Smooth muscle cell of bladder (primary cell): ENCODE data around the gene HSPBP1. TPM values are rescaled to one million over a fixed set of nuclear protein-coding genes. Genes with fewer than 3 reads are reported as not detected.

ENCODE experiments used
- total RNA-seq: library from RNA; depleted of rRNA; stranded (reverse); fragments of >200 nt; gene quantifications from 2 replicates; pipeline ENCODE4 v1.2.3, GENCODE V29; 2014

Gene HSPBP1, protein sequence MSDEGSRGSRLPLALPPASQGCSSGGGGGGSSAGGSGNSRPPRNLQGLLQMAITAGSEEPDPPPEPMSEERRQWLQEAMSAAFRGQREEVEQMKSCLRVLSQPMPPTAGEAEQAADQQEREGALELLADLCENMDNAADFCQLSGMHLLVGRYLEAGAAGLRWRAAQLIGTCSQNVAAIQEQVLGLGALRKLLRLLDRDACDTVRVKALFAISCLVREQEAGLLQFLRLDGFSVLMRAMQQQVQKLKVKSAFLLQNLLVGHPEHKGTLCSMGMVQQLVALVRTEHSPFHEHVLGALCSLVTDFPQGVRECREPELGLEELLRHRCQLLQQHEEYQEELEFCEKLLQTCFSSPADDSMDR
- total RNA-seq, result 18.1 and 19.1 TPM in 2 replicates

DNA sequence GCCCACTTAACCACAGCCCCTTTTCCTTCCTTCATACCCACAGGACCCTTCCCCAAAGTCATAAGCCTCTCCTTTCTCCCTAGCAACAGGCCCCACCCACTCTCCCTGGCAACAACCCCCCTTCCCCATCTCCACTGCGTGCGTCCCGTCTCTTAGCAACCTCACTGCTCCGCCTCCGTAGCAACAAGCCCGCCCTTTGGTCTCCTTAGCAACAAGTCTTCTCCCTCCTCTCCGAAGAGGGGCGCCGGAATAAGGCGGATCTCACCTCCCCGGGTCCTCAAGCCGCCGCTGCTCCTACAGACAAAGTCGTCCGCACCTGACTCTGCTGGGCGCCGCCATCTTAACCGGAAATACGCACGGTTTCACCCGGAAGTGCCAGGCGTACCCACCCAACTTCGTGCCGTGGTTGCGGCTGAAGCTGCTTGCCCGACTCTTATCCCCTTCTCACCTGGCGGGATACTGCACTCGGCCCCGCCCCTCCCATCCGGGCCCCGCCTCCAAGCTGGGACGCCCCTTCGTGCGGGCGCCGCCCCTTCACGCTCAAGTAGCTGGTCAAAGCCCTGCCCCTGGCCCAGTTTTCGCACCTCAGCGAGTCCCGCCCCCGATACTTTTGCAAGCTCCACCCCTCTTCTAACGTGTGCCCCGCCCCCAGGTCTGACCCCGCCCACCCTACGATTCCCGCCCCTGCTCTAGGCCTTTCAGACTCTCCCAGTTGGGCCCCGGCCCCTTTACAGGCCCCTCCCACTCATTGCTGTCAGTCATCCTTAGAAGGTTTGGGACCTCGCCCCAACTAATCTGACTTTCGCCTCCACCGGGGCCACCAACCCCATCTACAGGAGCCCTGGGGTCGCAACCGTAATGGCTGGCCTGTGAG is at the start of gene HSPBP1:
Gene HSPBP1 (minus strand): TSS at position 341 of the 874 bp plus-strand sequence. CDS start 502 bp downstream, outside the sequence.

DNA sequence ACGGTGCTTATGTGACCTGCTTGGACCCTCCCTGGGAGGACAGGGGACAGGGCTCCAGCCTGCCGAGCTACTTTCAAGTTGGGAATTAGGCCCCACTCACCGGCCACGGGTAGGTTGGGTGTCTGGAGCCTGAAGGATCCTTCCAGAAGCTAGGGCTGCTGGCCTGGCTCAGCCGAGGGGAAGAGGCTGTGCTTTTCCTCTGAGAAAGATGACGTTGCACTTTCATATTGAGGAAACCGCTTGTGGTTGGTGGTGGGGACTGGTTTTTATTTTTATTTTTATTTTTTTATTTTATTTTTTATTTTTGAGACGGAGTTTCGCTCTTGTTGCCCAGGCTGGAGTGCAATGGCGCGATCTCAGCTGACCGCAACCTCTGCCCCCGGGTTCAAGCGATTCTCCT is 45.3 kb upstream of the HSPBP1 start, which contains the start of gene TMEM150B:
Gene TMEM150B (minus strand): TSS at position 170 of the 400 bp plus-strand sequence. CDS start 4,305 bp downstream, outside the sequence.

DNA sequence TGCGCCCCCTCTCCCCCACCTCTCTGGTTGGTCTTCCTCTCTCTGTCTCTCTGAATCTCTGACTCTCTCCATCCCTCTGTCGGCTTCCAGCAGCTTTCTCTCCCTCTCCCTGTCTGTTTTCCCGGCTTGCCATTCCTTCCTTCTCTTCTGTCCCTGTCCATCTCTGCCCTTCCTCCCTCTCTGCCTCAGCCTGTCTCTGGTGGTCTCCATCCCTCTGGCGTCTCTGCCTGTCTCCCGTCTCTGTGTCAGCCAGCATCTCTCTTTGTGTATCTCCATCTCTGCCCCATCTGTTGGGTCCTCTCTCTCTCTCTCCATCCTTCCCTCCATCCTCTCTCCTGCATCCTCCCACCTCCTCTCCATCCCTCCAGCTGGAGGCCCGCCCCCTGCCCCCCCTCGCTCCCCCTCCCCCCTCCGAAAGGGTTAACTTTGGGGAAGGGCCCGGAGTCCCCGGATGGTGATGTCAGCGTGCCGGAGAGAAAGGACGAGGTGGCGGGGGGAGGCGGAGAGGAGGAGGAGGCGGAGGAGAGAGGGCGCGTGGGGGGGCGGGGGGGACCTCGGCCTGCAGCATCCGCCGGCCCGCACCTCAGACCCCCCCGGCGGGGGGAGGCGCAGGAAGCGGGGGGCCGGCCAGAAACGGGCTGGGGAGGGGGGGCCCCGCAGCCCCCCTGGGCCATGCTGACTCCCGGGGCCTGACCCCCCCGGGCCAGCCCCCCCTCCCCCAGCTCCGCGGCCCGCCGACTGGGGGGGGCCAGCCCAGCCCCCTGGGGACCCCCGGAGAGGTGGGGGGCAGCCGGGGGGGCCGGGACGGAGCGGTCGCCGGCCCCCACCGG is 3.9 kb upstream of the HSPBP1 start, which contains the start of gene BRSK1:
Gene BRSK1 (plus strand): TSS at position 450 of the 830 bp plus-strand sequence. CDS start 446 bp downstream, outside the sequence.

DNA sequence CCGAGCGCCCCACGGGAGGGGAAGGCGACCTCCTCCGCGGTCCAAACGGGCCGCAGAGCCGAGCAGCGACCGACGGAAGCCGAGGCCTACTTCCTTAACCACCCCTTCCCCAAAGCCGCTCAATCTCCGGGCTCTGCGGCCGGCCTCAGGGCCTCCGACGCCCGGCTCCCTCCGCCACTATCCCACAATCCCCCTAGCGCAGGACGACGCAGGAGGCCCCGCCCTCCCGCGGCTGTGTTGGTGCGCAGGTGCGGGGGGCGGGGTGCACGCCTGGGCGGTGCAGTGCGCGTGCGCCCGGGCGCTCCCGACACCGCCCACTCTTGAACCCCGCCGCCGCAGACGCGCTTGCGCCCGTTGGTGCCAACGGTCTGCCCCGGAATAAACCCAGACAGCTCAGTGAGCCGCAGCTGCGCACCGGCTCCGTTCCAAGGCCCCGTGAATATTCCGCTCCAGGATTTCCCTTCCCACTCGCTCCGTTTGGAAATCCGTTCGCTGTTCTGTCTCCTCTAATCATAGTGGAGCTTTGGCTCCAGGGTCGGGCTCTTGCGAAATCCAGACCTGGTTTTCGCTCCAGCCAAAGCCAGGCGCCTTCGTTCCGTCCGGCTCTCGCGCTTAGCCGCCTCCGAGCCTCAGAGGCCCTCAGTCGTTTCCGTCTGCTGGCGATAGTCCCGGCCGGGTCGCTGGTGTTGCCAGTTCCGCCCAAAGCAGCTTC is 20.9 kb downstream of the HSPBP1 start, which contains the start of gene PPP6R1:
Gene PPP6R1 (minus strand): TSS at position 190 of the 712 bp plus-strand sequence. CDS start 11,914 bp downstream, outside the sequence.

DNA sequence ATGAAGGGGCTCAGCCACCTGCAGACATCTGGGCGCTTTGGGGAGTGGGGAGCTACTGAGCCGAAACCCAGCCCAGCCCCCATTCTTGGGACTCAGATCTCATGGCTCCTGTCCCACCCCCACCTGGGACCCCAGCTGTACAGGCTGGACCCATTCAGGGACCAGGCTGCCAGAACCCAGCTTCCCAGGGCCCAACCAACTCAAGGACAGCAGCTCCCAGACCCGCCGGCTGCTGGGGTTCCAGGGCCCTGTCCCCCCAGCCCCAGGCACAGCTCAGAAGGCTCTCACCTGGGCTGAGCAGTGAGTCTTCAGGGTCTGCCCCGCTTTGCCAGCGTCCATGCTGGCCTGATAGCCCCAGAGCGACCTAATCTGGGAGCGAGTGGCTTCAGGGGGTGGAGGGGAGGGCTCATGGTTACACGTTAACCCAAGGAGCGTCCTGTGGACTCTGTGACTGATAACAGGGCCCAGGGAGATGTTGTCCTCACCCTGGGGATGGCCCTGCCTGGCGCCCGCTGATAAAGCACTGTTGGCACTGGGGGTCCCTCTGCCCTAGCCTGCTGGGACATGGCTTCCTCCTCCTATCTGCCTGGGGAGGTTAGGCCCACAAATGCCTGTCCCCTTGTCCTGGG is 51.4 kb downstream of the HSPBP1 start, which contains the start of gene TMEM86B:
Gene TMEM86B (minus strand): TSS at position 361 of the 629 bp plus-strand sequence. CDS start 22 bp downstream, at position 339.

Other genes starting within 250 kb of the HSPBP1 start
- gene GP6, start 241.8 kb downstream of the HSPBP1 start, total RNA-seq, result not detected in 2 replicates
- gene RDH13, start 217.0 kb downstream of the HSPBP1 start, total RNA-seq, result 4.6 and 8.7 TPM in 2 replicates
- gene EPS8L1, start 204.2 kb downstream of the HSPBP1 start, total RNA-seq, result 0.09 and 0.85 TPM in 2 replicates
- gene PPP1R12C, start 162.5 kb downstream of the HSPBP1 start, total RNA-seq, result 23.8 and 26.1 TPM in 2 replicates
- 1.6 and 2.7 TPM in 2 replicates for gene TNNT1, start 130.9 kb downstream of the HSPBP1 start, total RNA-seq
- gene TNNI3, start 122.4 kb downstream of the HSPBP1 start, total RNA-seq, result 0.18 TPM in 1 of 2 replicates, not detected in the other
- gene DNAAF3, start 113.5 kb downstream of the HSPBP1 start, total RNA-seq, result 0.09 and 0.14 TPM in 2 replicates
- gene SYT5, start 99.8 kb downstream of the HSPBP1 start, total RNA-seq, result under 0.01 and 0.09 TPM in 2 replicates
- 2.1 and 5.5 TPM in 2 replicates for gene PTPRH, start 70.6 kb downstream of the HSPBP1 start, total RNA-seq
- 1.1 and 1.2 TPM in 2 replicates for gene TMEM86B, start 51.3 kb downstream of the HSPBP1 start, total RNA-seq
- 17.2 and 26.1 TPM in 2 replicates for gene PPP6R1, start 21.1 kb downstream of the HSPBP1 start, total RNA-seq
- gene BRSK1, start 3.9 kb upstream of the HSPBP1 start, total RNA-seq, result 4.4 and 6.6 TPM in 2 replicates
- gene TMEM150B, start 45.2 kb upstream of the HSPBP1 start, total RNA-seq, result not detected in 2 replicates
- gene KMT5C, start 59.8 kb upstream of the HSPBP1 start, total RNA-seq, result 8.1 and 8.4 TPM in 2 replicates
- under 0.01 TPM in 1 of 2 replicates, not detected in the other for gene COX6B2, start 74.6 kb upstream of the HSPBP1 start, total RNA-seq
- gene GARIN5B, start 83.2 kb upstream of the HSPBP1 start, total RNA-seq, result not detected in 2 replicates
- gene IL11, start 90.4 kb upstream of the HSPBP1 start, total RNA-seq, result 5.4 and 8.0 TPM in 2 replicates
- gene TMEM190, start 96.7 kb upstream of the HSPBP1 start, total RNA-seq, result 0.28 TPM in 1 of 2 replicates, not detected in the other
- 0.14 and 0.18 TPM in 2 replicates for gene TMEM238, start 104.2 kb upstream of the HSPBP1 start, total RNA-seq
- gene RPL28, start 105.8 kb upstream of the HSPBP1 start, total RNA-seq, result 239 and 254 TPM in 2 replicates
- 26.6 and 57.3 TPM in 2 replicates for gene UBE2S, start 127.7 kb upstream of the HSPBP1 start, total RNA-seq
- not detected in 2 replicates for gene SHISA7, start 163.2 kb upstream of the HSPBP1 start, total RNA-seq
- gene ISOC2, start 181.5 kb upstream of the HSPBP1 start, total RNA-seq, result 44.5 and 55.9 TPM in 2 replicates
- not detected in 2 replicates for gene C19orf85, start 184.6 kb upstream of the HSPBP1 start, total RNA-seq
- gene ZNF628, start 196.5 kb upstream of the HSPBP1 start, total RNA-seq, result 0.57 and 1.3 TPM in 2 replicates
- gene NAT14, start 205.1 kb upstream of the HSPBP1 start, total RNA-seq, result 14.9 and 20.9 TPM in 2 replicates
- 5.4 and 18.1 TPM in 2 replicates for gene SSC5D, start 208.3 kb upstream of the HSPBP1 start, total RNA-seq